GM12891 (cell line): Measurements from ENCODE around the gene GATAD2B.

Experiments
- POLR2A ChIP-seq: IDR thresholded peaks from 2 replicates; pipeline ENCODE4 v1.6.1; 2011; ENCODE audit warnings: low read depth, low read length, control low read depth
- POLR2AphosphoS5 ChIP-seq: IDR thresholded peaks from 2 replicates; pipeline ENCODE4 v1.6.1; 2011; ENCODE audit warnings: low read depth, low read length, control low read depth
- SPI1 ChIP-seq: IDR thresholded peaks from 2 replicates; pipeline ENCODE4 v1.6.1; 2011; ENCODE audit warnings: low read depth, low read length, control low read depth

- TF ChIP-seq POLR2A (no peak), POLR2AphosphoS5 (no peak), SPI1 (no peak)
Measured at GRCh38 chr1:153958961-153959260, 36.1 kb upstream of the GATAD2B start.
